Fibroblast of mammary gland (primary cell): ENCODE results near the gene OOEP.
A peak's percentile ranks its signal among the peaks of the same experiment; 100 is the strongest.
"Not testable (repeated sequence)": the region's sequence is repeated elsewhere in the genome, so short reads cannot be mapped to it uniquely, and the experiment has no call there.

ENCODE experiments used
- DNase-seq: peaks from one replicate; pipeline ENCODE4 v3.0.0-alpha.2; 2010; ENCODE audit warnings: low read depth
- H3K4me3 ChIP-seq: 2 replicates; pipeline ENCODE4 v1.5.1; 2011; ENCODE audit warnings: low read depth, mild to moderate bottlenecking, low read length, moderate library complexity; ENCODE audit not compliant: control insufficient read depth
- CTCF ChIP-seq: conservative IDR thresholded peaks from 2 replicates; pipeline ENCODE4 v1.5.1; 2011; ENCODE audit warnings: low read depth, low read length, inconsistent platforms; ENCODE audit not compliant: control insufficient read depth, insufficient read depth

The OOEP gene

GRCh38 chr6:73393278-73393677 is 23.6 kb upstream of the OOEP start:
- no peak for TF ChIP-seq CTCF
- no peak overlapping the region for H3K4me3 ChIP-seq
- no peak for DNase-seq

GRCh38 chr6:73392188-73392587 is 22.5 kb upstream of the OOEP start:
- H3K4me3 ChIP-seq, DNase-seq: not testable (repeated sequence)

GRCh38 chr6:73391675-73392074 is 22.0 kb upstream of the OOEP start:
- DNase-seq: no peak
- H3K4me3 ChIP-seq: no peak overlapping the region
- TF ChIP-seq CTCF: no peak

- no peak overlapping the region for H3K4me3 ChIP-seq
- DNase-seq: no peak
- TF ChIP-seq CTCF: no peak
Observed at GRCh38 chr6:73389854-73390253, 20.2 kb upstream of the OOEP start.

GRCh38 chr6:73388800-73389512 is 19.3 kb upstream of the OOEP start:
- peak; percentile 56 for DNase-seq
- H3K4me3 ChIP-seq: peak overlapping the region; percentile 51
- TF ChIP-seq CTCF: peak; percentile 79

- no peak for TF ChIP-seq CTCF
- peak overlapping the region; percentile 51 for H3K4me3 ChIP-seq
- no peak for DNase-seq
Observed at GRCh38 chr6:73388433-73388799, 18.7 kb upstream of the OOEP start.

- no peak for TF ChIP-seq CTCF
- DNase-seq: peak; percentile 16
- no peak overlapping the region for H3K4me3 ChIP-seq
Observed at GRCh38 chr6:73382462-73383113, 12.9 kb upstream of the OOEP start.

GRCh38 chr6:73381531-73381930 is 11.8 kb upstream of the OOEP start:
- DNase-seq, H3K4me3 ChIP-seq: not testable (repeated sequence)
